Prostate gland (tissue), 2 donors: ENCODE data around the gene PFDN5.

Experiments used
- POLR2A ChIP-seq: fragments of 450-650 bp; IDR thresholded peaks from one replicate; pipeline ENCODE4 v1.6.1; 2016; ENCODE audit warnings: antibody characterized with exemption, mild to moderate bottlenecking
- POLR2AphosphoS5 ChIP-seq: sonication (generic); formaldehyde crosslinking; IDR thresholded peaks from one replicate; pipeline ENCODE4 v1.6.1; 2017; ENCODE audit warnings: antibody characterized with exemption
- TF ChIP-seq, protein P1 (sequence below), 4 experiments: fragments of 200-600 bp in 2 of 4; fragments of 450-650 bp in 2 of 4; sonication (generic) in 2 of 4; IDR thresholded peaks; 1 replicate in 3 of 4; 2 replicates in 1 of 4; pipeline ENCODE4 v1.5.1; 2016 to 2019; ENCODE audit warnings: antibody characterized with exemption in 4 of 4, mild to moderate bottlenecking in 2 of 4, moderate library complexity in 2 of 4

- TF ChIP-seq, protein P1, sequence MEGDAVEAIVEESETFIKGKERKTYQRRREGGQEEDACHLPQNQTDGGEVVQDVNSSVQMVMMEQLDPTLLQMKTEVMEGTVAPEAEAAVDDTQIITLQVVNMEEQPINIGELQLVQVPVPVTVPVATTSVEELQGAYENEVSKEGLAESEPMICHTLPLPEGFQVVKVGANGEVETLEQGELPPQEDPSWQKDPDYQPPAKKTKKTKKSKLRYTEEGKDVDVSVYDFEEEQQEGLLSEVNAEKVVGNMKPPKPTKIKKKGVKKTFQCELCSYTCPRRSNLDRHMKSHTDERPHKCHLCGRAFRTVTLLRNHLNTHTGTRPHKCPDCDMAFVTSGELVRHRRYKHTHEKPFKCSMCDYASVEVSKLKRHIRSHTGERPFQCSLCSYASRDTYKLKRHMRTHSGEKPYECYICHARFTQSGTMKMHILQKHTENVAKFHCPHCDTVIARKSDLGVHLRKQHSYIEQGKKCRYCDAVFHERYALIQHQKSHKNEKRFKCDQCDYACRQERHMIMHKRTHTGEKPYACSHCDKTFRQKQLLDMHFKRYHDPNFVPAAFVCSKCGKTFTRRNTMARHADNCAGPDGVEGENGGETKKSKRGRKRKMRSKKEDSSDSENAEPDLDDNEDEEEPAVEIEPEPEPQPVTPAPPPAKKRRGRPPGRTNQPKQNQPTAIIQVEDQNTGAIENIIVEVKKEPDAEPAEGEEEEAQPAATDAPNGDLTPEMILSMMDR (IDR thresholded peaks at IDR 0.05) = no peak
- TF ChIP-seq POLR2A (no peak), POLR2AphosphoS5 (no peak)
Measured at GRCh38 chr12:53258541-53259539, 36.5 kb upstream of the PFDN5 start.
